Tibial nerve (tissue), 3 donors: ENCODE measurements around the gene BEST3.

Source experiments
- EP300 ChIP-seq, 2 donors: sonication (generic); formaldehyde crosslinking; IDR thresholded peaks; one replicate each; pipeline ENCODE4 v1.6.1; 2017; ENCODE audit warnings: antibody characterized with exemption in 2 of 2, mild to moderate bottlenecking in 1 of 2
- POLR2A ChIP-seq, 2 donors: fragments of 450-650 bp; IDR thresholded peaks; one replicate each; pipeline ENCODE4 v1.6.1; 2017; ENCODE audit warnings: antibody characterized with exemption in 2 of 2, mild to moderate bottlenecking in 2 of 2, moderate library complexity in 2 of 2

- no peak for TF ChIP-seq POLR2A (IDR thresholded peaks at IDR 0.05)
- TF ChIP-seq EP300 (IDR thresholded peaks at IDR 0.05), result no peak
Observed at GRCh38 chr12:69733638-69734037, 34.5 kb upstream of the BEST3 start.
